HT1080 (cell line): ENCODE results near the gene ERBB4. TPM values are rescaled to one million over a fixed set of nuclear protein-coding genes. Genes with fewer than 3 reads are reported as not detected.
"Not testable (repeated sequence)": the region's sequence is repeated elsewhere in the genome, so short reads cannot be mapped to it uniquely, and the experiment has no call there.

Experiments
- DNase-seq: peaks from one replicate; pipeline ENCODE4 v3.0.0-alpha.2; 2015; ENCODE audit warnings: low read depth
- total RNA-seq: library from RNA; depleted of rRNA; stranded (reverse); fragments of >200 nt; shearing (Covaris generic); gene quantifications from 2 replicates; pipeline ENCODE4 v1.2.3, GENCODE V29; 2014

ERBB4 gene
- total RNA-seq, 1 experiment from 2014 or later = 0.02 TPM

- no peak for DNase-seq
Observed at GRCh38 chr2:211617803-211618202, 920.8 kb downstream of the ERBB4 start.

- DNase-seq = no peak
Observed at GRCh38 chr2:211611621-211612020, 927.0 kb downstream of the ERBB4 start.

GRCh38 chr2:211611061-211611518, 927.5 kb downstream of the ERBB4 start:
- peak; percentile 3 for DNase-seq

- no peak for DNase-seq
Observed at GRCh38 chr2:211609127-211609526, 929.5 kb downstream of the ERBB4 start.

- DNase-seq = no peak
Observed at GRCh38 chr2:211599146-211599545, 939.5 kb downstream of the ERBB4 start.

- no peak for DNase-seq
Observed at GRCh38 chr2:211598238-211598637, 940.4 kb downstream of the ERBB4 start.

GRCh38 chr2:211592006-211592405, 946.6 kb downstream of the ERBB4 start:
- DNase-seq = not testable (repeated sequence)

- no peak for DNase-seq
Observed at GRCh38 chr2:211591426-211591825, 947.2 kb downstream of the ERBB4 start.

GRCh38 chr2:211568439-211568838, 970.2 kb downstream of the ERBB4 start:
- no peak for DNase-seq

GRCh38 chr2:211564441-211564840, 974.2 kb downstream of the ERBB4 start:
- DNase-seq = no peak

- no peak for DNase-seq
Observed at GRCh38 chr2:211545582-211545981, 993.0 kb downstream of the ERBB4 start.

GRCh38 chr2:211534632-211535031, 1004.0 kb downstream of the ERBB4 start:
- no peak for DNase-seq

- DNase-seq = not testable (repeated sequence)
Observed at GRCh38 chr2:211524248-211524647, 1014.4 kb downstream of the ERBB4 start.

GRCh38 chr2:211516537-211516936, 1022.1 kb downstream of the ERBB4 start:
- no peak for DNase-seq

- DNase-seq = no peak
Observed at GRCh38 chr2:211514049-211514448, 1024.6 kb downstream of the ERBB4 start.

GRCh38 chr2:211513446-211513845, 1025.2 kb downstream of the ERBB4 start:
- no peak for DNase-seq

GRCh38 chr2:211512806-211513205, 1025.8 kb downstream of the ERBB4 start:
- no peak for DNase-seq

GRCh38 chr2:211503856-211504255, 1034.7 kb downstream of the ERBB4 start:
- DNase-seq = peak; percentile 24

GRCh38 chr2:211503198-211503597, 1035.4 kb downstream of the ERBB4 start:
- no peak for DNase-seq

GRCh38 chr2:211498551-211499205, 1039.9 kb downstream of the ERBB4 start:
- DNase-seq = no peak

- no peak for DNase-seq
Observed at GRCh38 chr2:211495339-211495738, 1043.3 kb downstream of the ERBB4 start.

GRCh38 chr2:211494536-211494935, 1044.1 kb downstream of the ERBB4 start:
- DNase-seq = no peak

- DNase-seq = no peak
Observed at GRCh38 chr2:211494085-211494484, 1044.5 kb downstream of the ERBB4 start.

- no peak for DNase-seq
Observed at GRCh38 chr2:211487733-211488132, 1050.9 kb downstream of the ERBB4 start.
